NCI-H69 (cell line): Measurements from ENCODE around the gene ZNF688.

Experiments
- DNase-seq: peaks from one replicate; lab custom pipeline; 2025; lab: John Stamatoyannopoulos, UW

The ZNF688 gene

GRCh38 chr16:30585400-30586191 is 14.1 kb upstream of the ZNF688 start, which contains the start of gene ZNF785:
ZNF785 (minus strand) TSS chr16:30585697; CDS start chr16:30585611, 86 bp downstream.
- DNase-seq, result peak; percentile 100

- DNase-seq, result peak; percentile 77
Measured at GRCh38 chr16:30585022-30585399, 13.5 kb upstream of the ZNF688 start.

GRCh38 chr16:30582611-30583340 is 11.3 kb upstream of the ZNF688 start:
- DNase-seq, result no peak

- DNase-seq, result peak; percentile 25
Measured at GRCh38 chr16:30581457-30581856, 9.9 kb upstream of the ZNF688 start.

- DNase-seq, result no peak
Measured at GRCh38 chr16:30574678-30575077, 3.2 kb upstream of the ZNF688 start.

DNA sequence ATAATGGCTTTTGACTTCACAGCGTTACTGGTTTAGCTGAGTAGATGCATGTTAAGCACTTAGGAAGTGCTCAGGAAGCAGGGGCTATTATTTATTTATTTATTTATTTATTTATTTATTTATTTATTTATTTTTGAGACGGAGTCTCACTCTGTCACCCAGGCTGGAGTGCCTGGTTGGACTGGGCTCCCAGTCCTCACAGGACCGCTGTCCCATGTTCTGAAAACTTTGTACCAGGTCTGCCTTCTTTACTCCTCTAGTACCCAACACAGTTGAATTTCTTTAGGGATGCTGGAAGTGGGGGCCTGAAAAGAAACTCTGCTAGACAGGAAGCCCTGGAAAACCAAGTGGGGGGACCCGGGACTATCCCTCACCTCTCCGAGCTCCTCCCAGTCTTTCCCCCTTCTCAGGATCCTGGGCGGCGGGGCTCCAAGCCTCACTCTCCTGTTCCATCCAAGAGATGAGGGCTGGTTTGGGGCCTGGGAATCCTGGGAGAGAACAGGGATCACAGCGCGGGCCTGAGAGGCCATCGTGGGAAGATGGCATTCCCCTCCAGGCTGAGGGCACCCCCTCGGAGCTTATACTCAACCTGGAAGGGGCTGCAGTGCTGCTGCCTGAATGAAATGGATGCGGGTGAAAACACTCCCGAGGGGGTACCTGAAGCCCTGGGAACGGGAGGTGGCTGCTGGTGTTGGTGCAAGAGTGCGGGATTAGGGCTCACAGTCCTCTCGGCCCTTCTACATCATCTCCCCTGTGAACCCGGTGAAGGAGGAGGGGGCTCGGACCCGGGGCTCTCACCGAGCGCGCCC is 674 bp downstream of the ZNF688 start:
- DNase-seq, result peak; percentile 69

DNA sequence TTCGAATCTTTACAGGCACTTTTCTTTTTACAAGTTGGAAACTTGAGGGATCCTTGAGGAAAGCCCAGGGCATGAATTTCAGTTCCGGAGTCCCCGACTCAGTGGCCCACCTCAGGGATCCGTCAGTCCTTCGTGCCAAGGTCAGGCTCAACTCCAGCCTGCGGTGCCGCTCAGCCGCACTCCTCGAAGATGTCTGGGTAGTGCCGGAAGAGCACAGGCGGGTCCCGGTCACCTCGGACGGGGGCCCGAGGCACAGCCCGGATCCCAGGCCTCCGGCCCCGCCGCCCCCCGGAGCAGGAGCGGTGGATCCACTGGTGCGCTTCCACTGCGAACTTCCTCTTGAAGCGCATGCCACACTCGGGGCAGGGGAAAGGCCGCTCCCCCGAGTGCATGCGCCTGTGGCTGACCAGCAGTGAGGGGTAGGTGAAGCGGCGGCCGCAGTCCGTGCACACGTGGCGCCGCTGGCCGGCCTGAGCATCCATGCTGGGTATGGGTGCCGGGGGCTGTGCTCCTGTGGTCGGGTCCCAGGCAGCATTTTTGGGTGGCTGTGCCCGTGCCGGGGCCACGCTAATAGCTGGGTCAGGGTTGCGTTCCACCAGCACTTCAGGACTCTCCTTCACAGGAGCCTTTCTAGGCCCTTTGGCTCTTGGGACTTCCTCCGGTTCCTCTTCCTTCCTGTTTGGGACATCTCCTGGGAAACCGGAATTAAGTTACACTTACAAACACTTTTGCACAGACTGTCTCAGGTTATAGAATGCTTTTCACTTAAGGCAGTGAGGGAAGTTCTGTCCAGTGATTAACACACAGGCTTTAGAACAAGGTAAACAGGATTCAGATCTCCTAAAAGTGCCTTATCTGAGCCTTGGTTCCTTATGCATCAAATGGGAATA is 1.5 kb downstream of the ZNF688 start:
- DNase-seq, result no peak

DNA sequence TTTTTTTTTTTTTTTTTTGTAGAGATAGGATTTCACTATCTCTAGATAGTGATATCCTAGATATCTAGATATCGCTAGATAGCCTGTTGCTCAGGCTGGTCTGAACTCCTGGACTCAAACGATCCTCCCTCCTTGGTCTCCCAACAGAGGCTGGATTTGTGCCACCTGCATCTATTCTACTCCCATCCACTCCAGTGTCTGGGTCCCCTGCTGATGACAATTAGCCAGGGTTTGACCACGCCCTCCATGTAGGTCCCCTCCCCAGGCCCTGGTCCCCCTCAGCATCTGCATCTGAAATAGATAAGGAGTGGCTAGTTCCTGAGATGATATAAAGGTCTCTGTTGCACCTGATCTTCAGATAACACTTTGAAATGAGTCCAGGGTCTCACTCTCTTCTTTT is 2.2 kb downstream of the ZNF688 start:
- DNase-seq, result peak; percentile 42

- DNase-seq, result peak; percentile 72
Measured at GRCh38 chr16:30567991-30568638, 3.4 kb downstream of the ZNF688 start.

GRCh38 chr16:30567160-30567990 is 4.1 kb downstream of the ZNF688 start:
- DNase-seq, result peak; percentile 38

DNA sequence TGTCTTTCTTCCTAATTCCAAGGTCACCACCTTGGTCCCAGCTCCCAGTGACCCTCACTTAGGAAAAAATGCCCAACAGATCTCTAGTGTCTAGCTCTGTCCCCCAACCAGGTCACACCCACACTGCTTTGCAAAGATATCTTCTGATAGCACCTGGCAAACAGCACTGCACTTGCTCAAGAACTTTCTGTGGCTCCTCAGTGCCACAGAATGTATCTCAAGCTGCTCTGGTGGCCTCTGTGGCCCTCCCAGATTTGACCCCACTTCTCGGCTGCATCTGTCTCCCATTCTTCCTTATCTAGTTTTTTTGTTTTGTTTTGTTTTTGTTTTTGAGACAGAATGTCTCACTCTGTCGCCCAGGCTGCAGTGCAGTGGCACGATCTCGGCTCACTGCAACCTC is 5.0 kb downstream of the ZNF688 start:
- no peak for DNase-seq

GRCh38 chr16:30565984-30566383 is 5.5 kb downstream of the ZNF688 start:
- DNase-seq, result no peak

DNA sequence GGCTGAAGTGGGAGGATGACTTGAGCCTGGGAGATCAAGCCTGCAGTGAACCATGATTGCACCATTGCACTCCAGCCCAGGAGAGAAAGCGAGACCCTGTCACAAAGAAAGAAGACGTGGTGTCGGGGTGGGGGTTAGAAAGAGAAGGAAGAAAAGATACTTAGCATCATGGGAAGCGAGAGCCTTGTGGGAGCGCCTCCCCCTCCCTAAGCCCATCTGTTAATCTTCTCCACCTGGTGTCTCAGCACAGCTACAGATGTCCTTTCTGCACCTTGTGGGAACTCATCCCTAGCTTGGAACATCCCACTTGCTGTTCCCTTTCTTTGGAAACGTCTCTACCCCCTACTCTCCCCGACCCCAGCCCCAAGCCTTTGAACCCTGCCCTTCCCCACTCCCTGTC is 6.0 kb downstream of the ZNF688 start:
- DNase-seq, result peak; percentile 25

DNA sequence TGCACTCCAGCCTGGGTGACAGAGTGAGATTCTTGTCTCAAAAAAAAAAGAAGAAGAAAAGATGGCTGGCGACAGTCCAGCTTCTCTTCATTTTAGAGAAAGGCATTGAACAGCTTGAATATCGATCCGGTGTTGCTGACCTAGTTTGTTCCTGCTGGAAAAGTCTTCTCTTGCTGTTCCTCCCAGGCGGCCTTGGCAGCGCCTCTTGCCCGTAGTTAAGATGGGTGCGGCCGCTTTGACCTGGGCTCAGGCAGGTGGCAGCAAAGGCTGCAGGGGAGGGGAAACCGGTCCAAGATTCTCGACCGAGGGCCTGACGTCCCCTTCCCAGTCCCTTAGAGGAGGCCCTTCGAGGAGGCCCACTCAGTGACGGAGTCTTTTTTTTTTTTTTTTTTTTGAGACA is 9.5 kb downstream of the ZNF688 start:
- DNase-seq, result no peak

- DNase-seq, result no peak
Measured at GRCh38 chr16:30561089-30561816, 10.3 kb downstream of the ZNF688 start.

GRCh38 chr16:30559690-30560089 is 11.8 kb downstream of the ZNF688 start:
- DNase-seq, result no peak

GRCh38 chr16:30558789-30559377 is 12.6 kb downstream of the ZNF688 start:
- DNase-seq, result no peak

DNA sequence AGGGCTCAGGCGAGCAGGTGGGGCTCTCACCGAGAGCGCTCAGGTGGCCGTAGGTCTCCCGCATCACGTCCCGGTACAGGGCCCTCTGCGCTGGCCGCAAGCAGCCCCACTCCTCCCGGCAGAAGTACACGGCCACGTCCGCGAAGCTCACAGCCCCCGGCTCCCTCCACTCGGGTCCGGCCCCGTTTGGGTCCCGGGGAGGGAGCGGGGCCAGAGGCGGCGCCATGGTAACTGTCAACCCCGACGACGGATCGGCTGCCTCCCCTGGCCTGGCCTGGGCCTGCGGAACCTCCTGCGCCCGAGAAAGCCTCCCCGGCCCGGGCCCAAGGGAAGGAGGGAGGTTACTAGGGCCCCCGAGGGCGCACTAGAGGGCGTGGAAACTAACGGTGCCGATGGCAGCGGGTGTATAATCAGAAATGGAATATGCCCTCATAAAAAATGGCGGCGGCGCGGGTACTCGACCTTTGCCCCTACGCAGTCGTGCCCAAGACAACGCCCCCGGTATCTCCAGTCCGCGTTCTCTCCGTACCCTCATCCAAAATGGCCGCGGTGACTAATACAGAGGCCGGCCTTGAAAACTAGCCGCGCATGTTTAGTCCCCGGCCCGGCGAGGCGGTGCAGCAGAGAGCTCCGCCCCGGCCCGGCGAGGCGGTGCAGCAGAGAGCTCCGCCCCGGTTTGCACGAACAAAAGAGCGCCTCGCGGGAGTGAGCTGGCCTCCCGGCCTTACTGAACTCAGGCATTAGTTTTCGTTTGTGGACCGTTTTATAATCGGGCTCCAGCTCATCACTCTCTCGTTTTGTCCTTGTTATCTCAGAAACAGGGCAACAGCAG is 13.3 kb downstream of the ZNF688 start, which contains the start of gene ZNF764:
Gene ZNF764, minus strand, starts transcription at position 418 of the 832 bp plus-strand sequence. Its CDS starts 192 bp downstream, at position 226.
- DNase-seq, result peak; percentile 99
